OCI-LY7 (cell line): Measurements from ENCODE around the gene PLOD1. TPM values are rescaled to one million over a fixed set of nuclear protein-coding genes. Genes with fewer than 3 reads are reported as not detected.
"Not testable (repeated sequence)": the region's sequence is repeated elsewhere in the genome, so short reads cannot be mapped to it uniquely, and the experiment has no call there.

Experiments used
- BruUV-seq: library from RNA; stranded (reverse); fragments of 400-500 nt; replicated peaks from 2 replicates; lab custom pipeline; 2021; lab: Mats Ljungman, UMichigan
- CTCF ChIA-PET: fragments of 300-600 bp; sonication (Branson Sonifier 250); formaldehyde crosslinking; loops from one replicate; lab custom pipeline; 2022; ENCODE audit warnings: antibody characterized with exemption; ENCODE audit not compliant: unreplicated experiment; lab: Charles Lee
- POLR2A ChIA-PET: fragments of 300-600 bp; sonication (Branson Sonifier 250); formaldehyde crosslinking; loops from one replicate; lab custom pipeline; 2022; ENCODE audit warnings: antibody characterized with exemption; lab: Charles Lee
- DNase-seq: peaks from one replicate; pipeline ENCODE4 v3.0.0-alpha.2; 2015; ENCODE audit warnings: low spot score
- H2AFZ ChIP-seq: fragments of 200-600 bp; sonication (generic), shearing (Covaris generic); 2 replicates; pipeline ENCODE4 v1.6.1; 2014; ENCODE audit warnings: mild to moderate bottlenecking, antibody characterized with exemption, low read length, moderate library complexity
- H3K27ac ChIP-seq: fragments of 200-600 bp; sonication (generic); 2 replicates; pipeline ENCODE4 v1.5.1; 2014; ENCODE audit warnings: mixed run types, low read depth, mild to moderate bottlenecking, moderate library complexity, low read length, inconsistent platforms; ENCODE audit not compliant: poor library complexity, severe bottlenecking
- H3K36me3 ChIP-seq: fragments of 200-600 bp; sonication (generic); 2 replicates; pipeline ENCODE4 v1.6.1; 2014; ENCODE audit warnings: mild to moderate bottlenecking, antibody characterized with exemption, low read length, moderate library complexity, mixed read lengths; ENCODE audit not compliant: insufficient read depth
- H3K4me1 ChIP-seq: fragments of 200-600 bp; sonication (generic); 2 replicates; pipeline ENCODE4 v1.5.1; 2014; ENCODE audit warnings: mild to moderate bottlenecking, low read length; ENCODE audit not compliant: insufficient read depth, poor library complexity, severe bottlenecking
- H3K4me2 ChIP-seq: fragments of 200-600 bp; sonication (generic); 2 replicates; pipeline ENCODE4 v1.6.1; 2014; ENCODE audit warnings: mild to moderate bottlenecking, low read length
- H3K4me3 ChIP-seq: fragments of 200-600 bp; sonication (generic); 2 replicates; pipeline ENCODE4 v1.5.1; 2014; ENCODE audit warnings: mild to moderate bottlenecking, low read depth, low read length; ENCODE audit not compliant: poor library complexity, severe bottlenecking
- H3K79me2 ChIP-seq: fragments of 200-600 bp; sonication (generic); 2 replicates; pipeline ENCODE4 v1.6.1; 2016; ENCODE audit warnings: low read depth, mild to moderate bottlenecking, low read length, moderate library complexity, mixed read lengths; ENCODE audit not compliant: insufficient read depth
- H3K9me2 ChIP-seq: fragments of 200-600 bp; sonication (generic); 2 replicates; pipeline ENCODE4 v1.6.1; 2016; ENCODE audit warnings: mild to moderate bottlenecking, low read length, mixed read lengths; ENCODE audit not compliant: insufficient read depth
- H3K9me3 ChIP-seq: fragments of 200-600 bp; sonication (generic); 2 replicates; pipeline ENCODE4 v1.6.1; 2014; ENCODE audit warnings: mild to moderate bottlenecking, mixed run types, low read length, mixed read lengths
- H4K20me1 ChIP-seq: fragments of 200-600 bp; sonication (generic); 2 replicates; pipeline ENCODE4 v1.6.1; 2014; ENCODE audit warnings: mild to moderate bottlenecking, antibody characterized with exemption, low read length, moderate library complexity, mixed read lengths; ENCODE audit not compliant: insufficient read depth
- CTCF ChIP-seq: fragments of 200-600 bp; sonication (generic); conservative IDR thresholded peaks from 2 replicates; pipeline ENCODE4 v1.5.1; 2014; ENCODE audit warnings: mild to moderate bottlenecking, antibody characterized with exemption, low read length, moderate library complexity, mixed read lengths
- EZH2phosphoT487 ChIP-seq: fragments of 200-600 bp; sonication (generic); IDR thresholded peaks from 2 replicates; pipeline ENCODE4 v1.6.1; 2018; ENCODE audit warnings: low read depth, borderline replicate concordance, mild to moderate bottlenecking, mixed run types, antibody characterized with exemption, low read length, moderate library complexity, mixed read lengths
- intact Hi-C: fragments of 100-400 bp; cut with micrococcal nuclease; formaldehyde crosslinking; loops from one replicate; pipeline ENCODE4 v1.10.0; 2022; ENCODE audit not compliant: unreplicated experiment
- total RNA-seq, 2 experiments: library from RNA; depleted of rRNA in 1 of 2; stranded (reverse); fragments of >200 nt in 1 of 2; shearing (Covaris generic) in 1 of 2; gene quantifications; 2 replicates each; pipeline ENCODE4 v1.2.3, GENCODE V29; 2014 to 2022

PLOD1 gene
- total RNA-seq, 2 experiments from 2014 or later = 11.3 to 11.7 TPM

DNA sequence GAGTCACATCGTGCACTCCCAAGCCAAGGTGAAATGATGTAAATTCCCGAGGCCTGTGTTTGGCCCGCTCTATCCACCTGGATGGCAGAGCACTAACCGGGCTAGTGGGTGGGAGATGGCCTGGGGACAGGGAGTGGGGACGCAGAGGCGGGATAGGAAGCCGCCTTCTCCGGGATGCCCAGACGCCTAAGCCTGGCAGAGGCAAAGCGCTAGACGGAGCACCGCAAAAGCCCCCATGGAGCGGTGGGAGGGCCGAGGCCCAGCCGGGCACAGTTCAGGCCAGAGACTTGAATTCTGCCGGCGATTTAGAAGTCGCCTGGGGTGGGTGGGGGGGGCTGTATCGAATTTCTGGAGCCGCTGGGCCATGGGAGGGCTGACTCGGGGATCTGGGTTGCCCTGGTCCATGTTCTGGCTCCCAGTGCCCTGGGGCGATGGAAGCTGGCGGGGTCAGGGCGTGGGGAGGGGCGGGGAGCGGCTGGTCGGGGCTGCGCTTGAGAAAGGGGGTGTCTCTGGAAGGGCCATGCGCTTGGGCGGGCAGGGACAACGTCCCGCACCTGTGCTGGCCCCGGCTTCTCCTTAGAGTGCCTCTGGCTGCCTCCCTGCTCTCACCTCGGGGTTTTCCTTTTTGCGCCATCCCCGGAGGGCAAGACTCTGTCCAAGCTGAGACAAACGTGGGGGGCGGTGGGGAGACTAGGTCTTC is 36.3 kb upstream of the PLOD1 start:
- no peaks in the 10 kb centered on the region for H3K36me3 ChIP-seq
- H3K9me3 ChIP-seq = no peaks in the 10 kb centered on the region
- no peaks in the 10 kb centered on the region for H4K20me1 ChIP-seq
- H3K4me3 ChIP-seq = no peak overlapping the region
- CTCF ChIA-PET = no interaction called here
- H3K79me2 ChIP-seq = no peaks in the 10 kb centered on the region
- H3K4me2 ChIP-seq = no peak overlapping the region
- peaks cover 10% of the 10 kb centered on the region for H3K4me1 ChIP-seq
- no peaks in the 10 kb centered on the region for H3K9me2 ChIP-seq
- intact Hi-C loops = no loop called here
- no peak overlapping the region for H3K27ac ChIP-seq
- POLR2A ChIA-PET = interaction anchor here (0.6 to 1.6 kb wide), 4 partner anchors 10 to 179 kb away, joined by 3 to 5 read pairs (median 4); no protein-coding TSS in a partner anchor
- no TSS peak for BruUV-seq
- H2AFZ ChIP-seq = no peak overlapping the region
- TF ChIP-seq CTCF (no peak), EZH2phosphoT487 (no peak)
- no peak for DNase-seq

DNA sequence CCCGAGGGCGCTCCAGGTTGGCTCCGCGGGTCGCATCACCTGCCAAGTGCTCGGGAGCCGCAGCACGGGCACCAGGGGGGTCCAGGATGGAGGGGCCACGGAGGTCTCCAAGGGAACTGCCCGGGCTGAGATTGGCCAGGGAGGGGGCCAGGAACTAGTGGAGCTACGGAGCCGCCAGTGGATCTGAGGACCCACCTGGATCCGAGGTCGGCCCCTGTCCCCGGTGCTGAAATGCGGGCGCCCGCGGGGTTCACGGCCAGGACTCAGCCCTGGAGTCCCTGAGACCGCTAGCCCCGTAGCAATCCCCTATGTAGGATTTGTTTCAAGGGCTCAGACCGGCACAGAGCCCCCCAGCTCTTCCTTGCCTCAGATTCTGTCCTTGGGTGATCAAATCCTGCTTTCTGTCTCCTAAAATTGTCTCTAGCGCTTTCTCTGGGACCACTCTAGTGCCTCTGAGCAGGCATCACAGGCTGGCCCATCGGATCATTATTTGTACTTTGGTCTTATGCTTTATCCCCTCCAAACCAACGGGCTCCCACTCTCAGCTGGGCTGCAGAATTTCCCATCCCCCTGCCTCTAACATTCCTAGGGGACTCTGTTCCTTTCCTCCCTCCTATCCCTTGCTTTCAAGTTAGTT is 35.6 kb upstream of the PLOD1 start:
- H3K4me3 ChIP-seq = no peak overlapping the region
- intact Hi-C loops = no loop called here
- H3K4me1 ChIP-seq = peaks cover 10% of the 10 kb centered on the region
- H3K79me2 ChIP-seq = no peaks in the 10 kb centered on the region
- H3K9me3 ChIP-seq = no peaks in the 10 kb centered on the region
- H3K36me3 ChIP-seq = no peaks in the 10 kb centered on the region
- no peaks in the 10 kb centered on the region for H3K9me2 ChIP-seq
- CTCF ChIA-PET = no interaction called here
- H2AFZ ChIP-seq = no peak overlapping the region
- no peaks in the 10 kb centered on the region for H4K20me1 ChIP-seq
- no TSS peak for BruUV-seq
- H3K27ac ChIP-seq = no peak overlapping the region
- H3K4me2 ChIP-seq = no peak overlapping the region
- POLR2A ChIA-PET = interaction anchor here (0.6 to 1.6 kb wide), 3 partner anchors 9 to 28 kb away, joined by 3 to 5 read pairs (median 5); no protein-coding TSS in a partner anchor
- DNase-seq = no peak
- TF ChIP-seq CTCF (no peak), EZH2phosphoT487 (no peak)

DNA sequence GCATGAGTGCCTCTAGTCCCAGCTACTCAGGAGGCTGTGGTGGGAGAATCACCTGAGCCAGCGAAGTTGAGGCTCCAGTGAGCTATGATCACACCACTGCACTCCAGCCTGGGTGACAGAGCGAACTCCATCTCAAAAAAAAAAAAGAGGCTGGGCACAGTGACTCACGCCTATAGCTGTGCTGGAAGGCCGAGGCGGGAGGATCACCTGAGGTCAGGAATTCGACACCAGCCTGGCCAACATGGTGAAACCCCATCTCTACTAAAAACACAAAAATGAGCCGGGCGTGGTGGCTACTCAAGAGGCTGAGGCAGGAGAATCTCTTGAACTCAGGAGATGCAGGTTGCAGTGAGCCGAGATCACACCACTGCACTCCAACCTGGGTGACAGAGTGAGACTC is 33.1 kb upstream of the PLOD1 start:
- BruUV-seq, H3K9me2 ChIP-seq, H4K20me1 ChIP-seq, CTCF ChIA-PET, H3K79me2 ChIP-seq, H3K27ac ChIP-seq, H3K4me3 ChIP-seq, H3K9me3 ChIP-seq, H3K36me3 ChIP-seq, H3K4me2 ChIP-seq, H2AFZ ChIP-seq, DNase-seq: not testable (repeated sequence)
- H3K4me1 ChIP-seq = peaks cover 10% of the 10 kb centered on the region
- intact Hi-C loops = loop anchor here (2.0 kb wide), 1 partner anchor 251 kb away; no protein-coding TSS in a partner anchor
- POLR2A ChIA-PET = interaction anchor here (0.6 to 1.3 kb wide), 3 partner anchors 8 to 87 kb away, joined by 3 to 7 read pairs (median 5); no protein-coding TSS in a partner anchor
